GM19099 (cell line): ENCODE data around the gene PARD3.

Experiments used
- POLR2A ChIP-seq: IDR thresholded peaks from 3 replicates; pipeline ENCODE4 v1.6.1; 2011; ENCODE audit warnings: low read depth; ENCODE audit not compliant: insufficient read length; ENCODE audit errors: extremely low read depth

Gene PARD3

DNA sequence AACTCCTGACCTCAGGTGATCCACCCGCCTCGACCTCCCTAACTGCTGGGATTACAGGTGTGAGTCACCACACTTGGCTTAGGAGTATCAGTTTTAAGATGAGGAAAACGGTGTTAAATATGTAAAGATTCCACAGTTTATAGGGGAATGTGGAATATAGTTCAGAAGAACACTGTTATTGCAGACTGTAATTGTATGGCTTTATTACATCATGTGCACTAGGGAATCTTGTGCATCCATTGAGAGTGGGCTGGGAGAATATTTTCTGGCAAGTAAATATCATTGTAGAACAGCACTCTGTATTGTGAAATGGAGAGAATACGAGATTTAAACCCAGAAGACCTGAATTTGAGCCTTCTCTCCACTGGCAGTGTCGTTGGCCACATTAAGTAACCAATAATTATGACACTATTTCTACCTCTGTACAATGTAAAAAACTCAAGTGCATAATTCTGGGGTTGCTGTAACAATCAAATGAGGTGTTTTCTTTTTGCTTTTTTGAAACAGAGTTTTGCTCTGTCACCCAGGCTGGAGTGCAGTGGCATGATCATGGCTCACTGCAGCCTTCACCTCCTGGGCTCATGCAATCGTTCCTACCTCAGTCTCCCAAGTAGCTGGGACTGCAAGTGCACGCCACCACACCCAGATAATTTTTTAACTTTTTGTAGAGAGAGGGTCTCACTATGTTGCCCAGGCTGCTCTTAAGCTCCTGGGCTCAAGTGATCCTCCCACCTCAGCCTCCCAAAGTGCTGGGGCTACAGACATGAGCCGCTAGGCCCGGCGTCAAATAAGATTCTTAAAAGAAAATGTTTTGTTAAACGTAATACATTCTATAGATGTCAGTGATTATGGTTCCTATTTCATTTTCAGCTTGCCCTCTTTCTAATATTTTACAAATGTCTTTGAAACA is 12.0 kb upstream of the PARD3 start:
- no peak for TF ChIP-seq POLR2A

DNA sequence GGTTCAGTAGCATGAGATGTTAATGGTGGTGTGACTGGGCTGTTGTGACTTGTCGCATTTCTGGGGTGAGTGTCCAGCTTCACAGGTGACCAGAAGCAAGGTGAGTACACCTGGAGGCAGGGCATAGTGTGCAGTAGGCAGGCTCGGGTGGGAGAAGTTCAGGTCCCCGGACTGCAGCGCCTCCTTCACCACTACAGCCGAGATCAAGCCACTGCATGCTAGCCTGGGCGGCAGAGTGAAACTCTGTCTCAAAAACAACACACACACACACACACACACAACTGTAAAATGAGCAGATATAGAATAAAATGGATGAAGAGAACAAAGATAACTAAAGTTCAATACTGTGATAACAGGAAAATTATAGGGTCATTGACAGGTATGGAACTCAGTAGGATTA is 11.1 kb upstream of the PARD3 start:
- no peak for TF ChIP-seq POLR2A

DNA sequence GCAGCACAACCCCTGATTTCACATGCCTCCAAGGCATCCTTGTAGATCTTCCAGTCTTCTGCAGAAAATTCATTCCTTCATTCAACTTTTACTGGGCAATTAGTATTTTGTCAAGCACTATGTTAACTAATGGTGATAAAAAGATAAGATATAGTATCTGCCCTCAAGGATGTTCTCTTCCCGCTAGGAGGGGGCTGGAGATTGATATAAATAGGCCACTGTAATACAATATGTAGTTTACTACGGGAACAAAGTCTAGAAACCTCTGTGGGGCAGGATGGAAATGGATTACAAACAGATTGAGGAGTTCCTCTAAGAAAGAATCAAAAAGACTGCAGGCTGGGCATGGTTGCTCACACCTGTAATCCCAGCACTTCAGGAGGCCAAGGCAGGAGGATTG is 10.3 kb upstream of the PARD3 start:
- no peak for TF ChIP-seq POLR2A

DNA sequence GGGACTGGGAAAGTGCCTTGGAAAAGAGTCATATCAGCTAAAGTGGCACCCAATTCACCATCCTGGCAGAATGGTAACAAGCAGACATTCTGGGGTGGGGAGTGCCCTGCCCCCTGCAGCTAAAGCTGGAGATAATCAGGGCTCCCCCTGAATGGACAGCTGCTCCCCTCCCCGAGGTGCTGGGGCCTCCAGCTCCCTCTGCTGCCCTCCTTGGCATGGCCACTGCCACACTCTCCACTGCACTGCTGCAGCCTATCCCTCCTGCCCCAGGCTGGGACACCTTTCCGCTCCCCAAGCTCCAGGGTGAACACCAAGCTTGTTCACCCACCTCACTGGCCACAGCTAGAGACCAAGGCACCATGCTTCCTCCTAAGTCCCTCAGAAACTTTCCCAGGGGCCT is 9.8 kb upstream of the PARD3 start:
- no peak for TF ChIP-seq POLR2A

DNA sequence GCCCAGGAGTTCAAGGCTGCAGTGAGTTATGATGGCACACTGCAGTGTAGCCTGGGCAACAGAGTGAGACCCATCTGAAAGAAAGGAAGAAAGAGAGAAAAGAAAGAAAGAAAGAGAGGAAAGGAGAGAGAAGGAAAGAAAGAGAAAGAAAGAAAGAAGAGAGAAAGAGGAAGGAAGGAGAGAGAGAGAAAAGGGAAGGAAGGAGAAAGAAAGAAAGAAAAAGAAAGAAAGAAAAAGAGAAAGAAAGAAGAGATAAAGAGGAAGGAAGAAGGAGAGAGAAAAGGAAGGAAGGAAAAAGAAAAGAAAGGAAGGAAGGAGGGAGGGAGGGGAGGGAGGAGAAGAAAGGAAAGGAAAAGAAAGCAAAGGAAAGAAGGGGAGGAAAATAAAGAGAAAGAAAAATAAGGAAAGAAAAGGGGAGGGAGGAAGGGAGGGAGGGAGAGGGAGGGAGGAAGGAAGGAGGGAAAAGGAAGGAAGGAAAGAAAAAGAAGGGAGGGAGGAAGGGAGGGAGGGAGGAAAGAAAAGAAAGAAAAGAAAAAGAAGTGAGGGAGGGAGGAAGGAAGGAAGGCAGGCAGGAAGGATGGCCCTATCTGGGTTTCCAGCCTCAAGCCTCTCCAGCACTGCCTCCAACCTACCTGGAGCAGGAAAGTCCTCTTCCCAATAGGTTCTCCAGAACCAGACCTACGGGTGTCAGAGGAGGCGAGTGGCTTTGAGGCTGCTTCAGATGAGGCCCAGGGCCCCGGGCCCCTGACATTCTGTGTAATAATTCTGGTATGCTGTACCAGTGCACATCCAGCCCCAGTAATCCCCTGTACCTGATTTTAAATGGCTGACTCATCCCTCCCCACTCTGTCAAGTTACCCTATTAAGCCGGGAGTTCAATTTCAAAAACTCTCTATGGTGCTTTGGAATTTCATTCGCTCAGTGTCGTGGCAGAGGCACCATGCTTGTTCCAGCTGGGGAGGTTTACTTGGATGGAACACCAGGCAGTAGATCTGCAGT is 6.8 kb upstream of the PARD3 start:
- TF ChIP-seq POLR2A: no peak

DNA sequence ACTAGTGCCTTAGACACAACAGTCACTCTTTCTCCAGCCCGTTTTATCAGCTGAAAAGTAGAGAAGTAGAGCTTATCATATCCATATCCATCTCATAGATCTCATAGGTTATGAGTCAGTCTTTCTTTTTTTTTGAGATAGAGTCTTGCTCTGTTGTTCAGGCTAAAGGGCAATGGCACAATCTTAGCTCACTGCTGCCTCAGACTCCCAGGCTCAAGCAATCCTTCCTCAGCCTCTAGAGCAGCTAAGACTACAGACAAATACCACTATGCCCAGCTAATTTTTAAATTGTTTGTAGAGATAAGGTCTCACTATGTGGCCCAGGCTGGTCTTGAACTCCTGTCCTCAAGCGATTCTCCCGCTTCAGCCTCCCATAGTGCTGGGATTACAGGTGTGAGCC is 2.5 kb upstream of the PARD3 start:
- no peak for TF ChIP-seq POLR2A

DNA sequence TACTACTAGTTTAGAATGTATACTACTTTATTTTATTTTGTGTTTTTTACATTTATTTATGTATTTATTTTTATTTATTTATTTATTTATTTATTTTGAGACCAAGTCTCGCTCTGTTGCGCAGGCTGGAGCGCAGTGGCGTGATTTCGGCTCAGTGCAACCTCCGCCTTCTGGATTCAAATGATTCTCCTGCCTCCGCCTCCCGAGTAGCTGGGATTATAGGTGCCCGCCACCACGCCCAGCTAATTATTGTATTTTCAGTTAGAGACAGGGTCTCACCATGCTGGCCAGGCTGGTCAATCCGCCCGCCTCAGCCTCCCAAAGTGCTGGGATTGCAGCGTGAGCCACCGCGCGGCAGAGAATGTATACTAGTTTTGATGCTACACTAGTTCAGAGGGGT is 2.0 kb upstream of the PARD3 start:
- TF ChIP-seq POLR2A: no peak

DNA sequence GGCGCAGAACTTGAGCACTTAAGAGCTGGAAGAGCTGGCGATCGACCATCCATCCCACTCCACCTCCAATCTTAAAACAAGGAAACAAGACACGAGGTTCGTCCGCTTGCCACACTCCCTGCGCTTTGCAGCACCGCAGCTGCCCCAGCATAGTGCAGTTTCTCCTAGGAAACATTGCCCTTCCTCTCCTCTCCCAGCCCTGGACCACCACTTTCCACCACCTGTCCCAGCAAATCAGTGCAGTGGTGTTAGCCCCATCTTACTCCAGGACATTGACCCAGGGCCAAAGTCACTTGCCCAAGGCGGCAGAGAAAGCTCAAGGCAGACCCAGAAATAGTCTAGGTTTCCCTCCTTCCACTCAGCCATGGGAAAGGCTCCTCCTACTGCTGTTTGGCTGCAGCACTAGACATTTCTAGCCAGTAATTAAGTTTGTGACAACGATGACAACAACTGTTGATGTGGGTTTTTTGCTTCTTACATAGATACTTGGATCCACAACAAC is 1.5 kb upstream of the PARD3 start:
- no peak for TF ChIP-seq POLR2A

DNA sequence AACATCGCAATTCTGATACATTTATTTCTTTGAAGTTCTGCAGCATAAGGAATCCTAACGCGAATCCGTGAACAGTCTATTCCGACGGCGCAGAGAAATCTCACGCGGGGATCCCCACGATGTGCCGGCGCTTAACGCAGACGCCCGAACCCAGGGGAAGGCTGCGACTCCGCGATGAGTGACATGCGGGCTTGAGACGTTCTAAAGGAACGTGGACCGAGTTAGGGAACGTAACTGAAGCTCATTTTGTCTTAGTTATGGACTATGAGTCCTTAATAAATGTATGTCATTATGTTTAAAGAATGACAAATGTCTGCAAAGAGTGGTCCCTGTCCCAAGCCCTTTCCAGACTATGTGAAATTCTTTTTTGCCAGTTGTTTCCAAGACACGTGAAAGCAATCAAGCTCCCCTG is 995 bp upstream of the PARD3 start:
- no peak for TF ChIP-seq POLR2A

DNA sequence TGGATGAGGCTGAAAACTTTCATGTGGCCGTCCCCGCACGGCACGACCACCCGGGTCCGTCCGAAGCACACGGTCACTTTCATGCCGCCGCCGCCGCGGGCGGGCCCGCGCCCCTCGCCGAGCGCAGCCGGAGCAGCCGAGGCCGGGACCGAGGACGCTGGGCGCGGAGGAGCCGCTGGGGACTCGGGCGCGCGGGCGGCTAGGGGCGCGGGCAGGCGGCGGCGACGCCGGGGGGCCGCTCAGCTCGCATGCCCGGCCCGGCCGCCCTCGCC is 247 bp downstream of the PARD3 start:
- TF ChIP-seq POLR2A: no peak

DNA sequence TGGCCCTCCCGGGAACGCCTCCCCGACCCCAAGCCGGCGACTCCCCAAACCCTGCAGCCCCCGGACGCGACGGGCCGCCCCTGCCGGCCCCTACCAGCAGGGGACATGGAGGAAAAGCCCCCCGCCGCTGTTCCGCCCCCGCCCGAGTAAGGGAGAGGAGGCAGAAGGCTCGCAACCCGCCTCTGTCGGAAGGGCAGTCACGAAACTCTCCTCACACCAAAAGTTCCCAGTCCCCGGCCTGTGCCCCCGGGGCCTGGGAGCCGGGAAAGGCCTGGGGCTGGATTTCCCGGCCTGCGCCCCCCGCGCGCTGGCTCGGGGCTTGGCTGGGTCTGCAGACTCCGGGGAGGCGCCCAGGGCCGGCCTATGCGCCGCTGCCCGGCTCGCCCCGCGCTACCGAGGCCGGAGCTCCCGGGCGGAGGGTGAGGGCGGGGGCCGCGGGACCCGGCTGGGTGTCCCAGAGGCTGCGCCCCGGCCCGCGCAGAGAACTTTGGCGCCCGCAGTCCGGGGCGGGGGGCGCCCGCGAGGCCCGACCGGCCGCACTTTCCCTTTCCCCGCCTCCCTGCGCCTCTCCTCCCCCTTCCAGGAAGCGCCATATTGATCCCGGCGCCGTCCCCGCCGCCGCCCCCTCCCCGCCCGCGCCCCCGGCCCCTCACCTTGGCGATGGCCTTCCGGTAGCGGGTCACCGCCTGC is 728 bp downstream of the PARD3 start:
- TF ChIP-seq POLR2A: no peak

DNA sequence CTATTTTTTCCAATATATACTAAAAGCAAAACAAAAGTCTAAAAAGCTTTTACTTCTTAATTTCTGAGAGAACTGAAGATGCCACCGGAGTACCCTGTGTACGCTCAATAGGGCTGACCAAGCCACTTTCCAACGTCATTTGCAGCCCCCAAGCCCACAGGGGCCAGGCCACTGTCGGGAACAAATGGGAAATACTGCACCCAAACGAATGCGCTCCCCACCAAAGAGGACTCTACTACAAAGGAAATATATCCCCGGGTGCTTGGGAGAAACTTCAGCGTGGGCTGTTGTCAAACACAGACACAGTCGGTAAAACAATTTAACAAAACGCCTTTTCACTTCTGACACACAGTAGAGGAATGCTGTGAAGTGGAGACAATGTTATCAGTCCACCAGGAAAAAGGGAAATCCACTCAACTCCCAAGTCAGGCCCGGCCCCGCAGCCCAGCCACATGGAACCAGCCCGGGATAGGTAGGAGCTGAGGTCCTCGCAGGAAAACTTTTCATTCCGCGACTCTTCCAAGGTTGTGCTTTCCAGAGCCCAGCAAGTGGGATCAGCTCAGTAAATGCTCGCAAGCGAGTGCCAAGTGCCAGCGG is 1.4 kb downstream of the PARD3 start:
- no peak for TF ChIP-seq POLR2A

DNA sequence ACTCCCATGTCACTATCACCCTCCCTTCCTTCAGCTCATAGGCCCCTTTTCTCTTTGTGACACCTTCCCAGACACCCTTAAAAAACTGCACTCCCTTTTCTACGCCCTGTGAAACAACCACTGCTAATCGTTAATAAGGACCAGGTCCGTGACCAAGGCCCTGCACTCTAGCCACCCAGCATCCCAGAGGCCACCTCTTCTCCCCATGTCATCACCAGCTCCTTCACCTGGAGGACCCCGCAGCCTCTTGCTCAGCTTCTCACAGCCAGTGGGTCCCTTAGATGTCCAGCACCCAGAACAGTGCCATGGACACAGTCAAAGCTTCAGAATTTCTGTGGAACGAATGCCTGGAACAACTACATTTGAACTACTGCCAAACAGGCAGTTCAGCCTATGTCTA is 2.3 kb downstream of the PARD3 start:
- no peak for TF ChIP-seq POLR2A

DNA sequence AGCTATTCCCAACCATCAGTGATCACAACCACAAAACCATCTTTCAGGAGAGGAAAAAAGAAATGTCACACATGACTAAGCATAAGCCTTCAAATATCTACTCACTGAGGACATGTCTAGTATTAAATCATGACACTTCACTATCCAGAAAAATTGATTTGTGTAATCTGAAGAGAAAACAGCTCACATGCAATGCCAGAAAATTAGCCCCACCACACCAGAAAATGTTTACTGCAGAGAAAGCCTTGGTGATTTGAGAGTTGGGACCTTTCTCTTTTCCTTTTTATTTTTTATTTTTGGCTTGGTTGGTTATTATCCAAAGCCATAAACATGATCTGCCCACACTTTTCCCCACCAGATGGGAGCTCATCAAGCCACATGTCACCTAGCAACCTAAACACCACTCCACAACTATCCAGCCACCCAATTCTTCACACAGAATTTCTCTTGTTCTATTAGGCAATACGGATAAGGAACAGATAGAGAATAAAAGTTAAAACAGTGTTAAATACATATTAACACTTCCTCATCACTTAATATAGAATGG is 3.1 kb downstream of the PARD3 start:
- TF ChIP-seq POLR2A: no peak
